Measurements from ENCODE around the gene ATF6.
"Not testable (repeated sequence)": the region's sequence is repeated elsewhere in the genome, so short reads cannot be mapped to it uniquely, and the experiment has no call there.

Gene ATF6

DNA sequence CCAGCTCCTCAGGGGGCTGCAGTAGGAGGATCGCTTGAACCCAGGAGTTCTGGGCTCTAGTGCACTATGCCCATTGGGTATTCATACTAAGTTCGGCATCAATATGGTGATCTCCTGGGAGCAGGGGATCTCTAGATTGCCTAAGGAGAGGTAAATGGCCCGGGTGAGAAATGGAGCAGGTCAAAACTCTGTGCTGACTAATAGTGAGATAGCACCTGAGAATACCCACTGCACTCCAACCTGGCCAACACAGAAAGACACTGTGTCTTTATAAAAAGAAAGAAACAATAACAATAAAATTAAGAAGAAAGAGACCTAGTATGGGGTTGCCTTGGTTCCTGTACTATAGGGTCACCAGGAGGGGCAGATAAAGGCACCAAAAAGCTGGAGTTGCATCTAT is 30.3 kb upstream of the ATF6 start:
- DNase-seq (ENCODE audit: low read depth), result no peak

DNA sequence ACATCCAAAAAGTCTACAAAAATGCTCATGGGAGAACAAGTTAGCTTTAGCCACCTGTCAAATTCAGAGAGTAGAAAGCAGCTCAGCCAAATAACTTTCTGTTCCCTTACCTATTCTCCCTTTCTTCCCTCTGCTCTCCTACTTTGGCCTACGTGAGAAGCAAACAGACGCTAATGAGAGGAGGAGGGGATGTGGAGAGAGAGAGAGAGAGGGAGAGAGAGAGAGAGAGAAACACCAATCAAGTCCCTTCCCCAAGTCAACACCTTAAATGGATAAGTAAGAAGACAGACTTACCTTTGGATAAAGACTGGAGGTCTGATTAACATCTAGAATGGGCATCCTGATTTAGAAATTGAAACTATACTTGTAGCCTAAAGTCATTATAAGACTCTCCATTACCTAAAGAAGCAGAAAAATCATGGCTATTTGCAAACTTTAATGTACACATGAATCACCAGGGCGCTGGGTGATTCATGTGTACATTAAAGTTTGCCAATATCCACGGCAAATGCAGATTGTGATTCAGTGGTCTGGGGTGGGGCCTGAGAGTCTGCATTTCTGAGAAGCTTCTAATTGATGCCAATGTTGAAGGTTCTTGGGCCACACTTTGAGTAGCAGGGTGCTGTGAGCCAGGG is 29.7 kb upstream of the ATF6 start:
- peak; percentile 13 for DNase-seq (ENCODE audit: low read depth)

DNA sequence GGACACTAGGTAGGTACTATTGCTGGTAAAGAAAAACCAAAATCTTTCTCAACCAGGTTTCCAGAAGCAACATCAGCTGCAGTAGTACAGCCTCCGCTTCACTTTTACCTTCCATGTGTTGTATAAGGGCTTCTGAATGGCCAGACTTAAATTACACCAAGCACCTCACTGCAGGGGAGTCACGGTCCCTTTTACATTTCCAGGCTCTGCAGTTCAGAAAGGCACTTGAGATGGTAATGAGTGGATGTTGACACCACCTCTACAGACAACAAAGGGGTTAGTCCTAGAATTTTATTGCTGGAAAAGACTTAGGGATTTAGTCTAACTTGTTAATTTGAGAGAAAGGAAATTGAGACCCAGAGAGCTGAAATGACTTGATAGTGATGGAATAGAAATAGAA is 28.5 kb upstream of the ATF6 start:
- no peak for DNase-seq (ENCODE audit: low read depth)

DNA sequence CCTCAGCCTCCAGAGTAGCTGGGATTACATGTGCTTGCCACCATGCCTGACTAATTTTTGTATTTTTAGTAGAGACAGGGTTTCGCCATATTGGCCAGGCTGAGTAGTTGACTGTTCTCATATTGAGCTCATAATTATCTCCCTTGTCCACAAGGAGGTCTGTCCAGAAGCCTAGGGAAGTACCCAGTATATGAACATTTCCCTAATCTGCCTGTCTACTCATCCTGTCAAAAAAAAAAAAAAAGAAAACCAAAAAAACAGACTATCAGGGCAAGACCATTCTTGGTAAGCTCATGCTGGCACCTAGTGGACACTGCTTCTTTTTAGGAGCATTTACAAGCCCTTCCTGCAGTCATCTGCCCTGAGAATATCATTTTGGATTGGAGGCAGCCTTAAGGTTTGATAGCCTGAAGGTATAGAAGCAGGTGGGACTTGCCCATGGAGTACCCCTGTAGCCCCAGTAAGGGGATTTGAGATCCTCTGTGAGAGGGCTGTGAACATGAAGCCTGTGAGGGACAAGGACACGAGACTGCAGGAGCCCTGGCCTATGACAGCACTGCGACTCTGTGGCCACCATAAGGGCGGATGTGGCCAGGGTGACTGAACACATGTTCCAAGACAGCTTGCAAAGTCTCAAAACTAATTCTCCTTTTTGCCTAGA is 27.4 kb upstream of the ATF6 start:
- peak; percentile 78 for DNase-seq (ENCODE audit: low read depth)

DNA sequence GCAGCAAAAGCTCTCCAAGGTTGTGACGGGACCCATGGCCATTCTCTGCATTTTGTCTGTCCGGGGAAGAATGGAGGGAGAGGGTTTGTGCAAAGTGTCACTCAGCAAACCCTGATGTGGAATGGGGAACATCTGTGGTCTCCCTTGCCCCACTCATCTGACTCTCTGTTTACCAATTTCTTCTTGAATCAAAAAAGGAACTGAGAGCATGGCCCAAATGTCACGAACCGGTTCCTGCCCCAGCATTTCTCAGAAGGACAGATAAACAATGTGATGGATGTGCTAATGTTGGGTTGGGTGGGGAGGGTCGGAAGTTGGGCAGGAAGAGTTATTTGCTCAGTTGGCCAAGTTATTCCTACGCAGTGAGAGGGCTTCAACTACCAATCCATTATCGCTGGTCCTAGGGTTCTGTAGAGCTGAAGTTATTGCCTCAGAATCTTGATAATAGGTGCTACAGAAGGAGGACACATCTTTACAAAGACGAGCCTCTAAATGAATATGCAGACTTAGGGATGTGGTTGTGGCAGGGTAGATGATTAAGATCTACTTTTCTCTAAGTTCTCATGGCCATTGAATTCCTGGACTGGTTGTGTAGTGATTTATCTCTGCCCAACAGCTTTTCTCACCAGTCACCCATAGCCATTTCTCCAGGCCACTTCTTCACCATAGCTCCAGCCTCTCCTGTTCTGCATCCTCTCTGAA is 26.1 kb upstream of the ATF6 start:
- no peak for DNase-seq (ENCODE audit: low read depth)

DNA sequence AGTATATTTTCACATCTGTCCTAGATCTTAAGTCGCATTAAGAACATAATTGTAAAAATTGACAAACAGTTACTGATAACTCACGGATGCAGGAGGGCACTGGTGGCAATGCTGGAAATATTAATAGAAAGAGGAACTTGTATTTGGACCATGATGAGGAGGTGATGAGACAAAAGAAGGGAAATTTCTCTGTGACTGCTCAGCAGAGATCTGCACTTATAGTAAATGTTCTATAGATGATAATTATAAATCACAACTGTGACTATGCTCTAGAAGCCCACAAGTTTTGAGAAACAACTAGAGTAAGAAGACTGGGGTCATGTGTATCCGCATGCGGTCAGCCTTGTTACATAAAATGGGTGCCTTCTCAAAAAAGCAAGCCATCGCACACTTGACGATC is 25.2 kb upstream of the ATF6 start:
- DNase-seq (ENCODE audit: low read depth), result no peak

DNA sequence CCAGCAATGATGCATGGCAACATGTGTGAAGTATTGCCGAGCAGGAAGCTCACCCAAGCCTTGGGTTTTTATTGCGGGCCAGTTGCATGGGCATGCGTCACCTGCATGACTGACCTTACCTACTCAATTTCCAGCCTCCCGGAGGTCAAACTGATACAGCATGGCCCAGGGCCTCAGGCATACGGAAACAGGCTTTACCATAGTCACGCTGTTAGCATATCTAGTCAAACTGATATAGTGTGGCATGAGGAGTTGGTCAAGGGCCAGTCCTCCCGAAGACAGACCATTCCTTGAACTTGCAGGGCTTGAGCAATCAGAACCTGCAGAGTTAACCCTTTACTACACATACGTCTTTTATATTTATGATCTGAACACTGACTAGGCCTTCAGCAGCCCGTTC is 22.9 kb upstream of the ATF6 start:
- DNase-seq (ENCODE audit: low read depth), result peak; percentile 26

DNA sequence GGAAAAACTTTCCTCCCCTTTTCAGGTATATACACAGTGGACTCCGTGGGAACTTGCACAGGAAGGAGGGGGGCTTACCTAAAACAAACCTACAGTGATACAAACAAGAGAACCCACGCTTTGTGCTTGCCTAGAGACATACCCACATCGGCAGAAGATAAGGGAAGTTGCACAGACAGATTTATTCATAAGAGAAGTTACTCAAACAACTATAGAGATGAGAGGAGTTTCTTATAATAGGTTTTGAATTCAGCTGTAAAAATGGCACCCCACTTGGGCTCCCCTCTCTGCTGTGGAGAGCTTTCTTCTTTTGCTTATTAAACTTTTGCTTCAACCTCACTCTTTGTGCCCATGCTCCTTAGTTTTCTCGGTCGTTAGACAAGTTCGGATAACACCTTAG is 18.3 kb upstream of the ATF6 start:
- DNase-seq (ENCODE audit: low read depth), result no peak

DNA sequence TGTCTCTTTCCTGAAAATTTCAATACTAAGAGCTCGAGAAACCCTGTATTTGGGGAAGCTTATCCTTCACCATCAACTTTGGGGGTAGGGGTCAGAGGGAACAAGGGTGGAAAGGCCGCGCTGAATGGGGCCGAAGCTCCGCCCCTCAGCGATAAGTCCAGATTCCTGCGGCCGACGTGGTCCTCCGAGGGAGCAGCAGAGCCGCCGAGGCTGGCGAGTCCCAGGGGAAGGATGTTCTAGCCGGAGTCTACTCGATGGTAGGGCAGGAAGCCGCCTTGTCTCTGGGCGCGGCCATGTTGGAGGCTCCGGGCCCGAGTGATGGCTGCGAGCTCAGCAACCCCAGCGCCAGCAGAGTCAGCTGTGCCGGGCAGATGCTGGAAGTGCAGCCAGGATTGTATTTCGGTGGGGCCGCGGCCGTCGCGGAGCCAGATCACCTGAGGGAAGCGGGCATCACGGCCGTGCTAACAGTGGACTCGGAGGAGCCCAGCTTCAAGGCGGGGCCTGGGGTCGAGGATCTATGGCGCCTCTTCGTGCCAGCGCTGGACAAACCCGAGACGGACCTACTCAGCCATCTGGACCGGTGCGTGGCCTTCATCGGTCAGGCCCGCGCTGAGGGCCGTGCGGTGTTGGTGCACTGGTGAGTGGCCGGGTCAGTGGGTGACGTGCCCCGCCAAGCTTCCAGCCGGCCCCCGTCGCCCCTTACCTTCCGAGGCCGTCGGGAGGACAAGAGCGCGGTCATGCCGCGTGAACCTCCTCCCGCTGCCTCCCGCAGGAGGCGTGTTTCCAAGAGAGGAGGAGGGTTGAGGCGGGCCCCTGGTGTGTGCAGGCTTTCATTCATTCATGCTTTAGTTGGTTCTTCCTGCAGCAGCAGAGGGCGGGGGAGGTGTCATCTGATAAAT is 16.4 kb upstream of the ATF6 start, which contains the start of gene DUSP12:
TSS of gene DUSP12 (plus strand) at position 278 of the 899 bp plus-strand sequence. CDS start at position 294, 16 bp downstream.
- peak; percentile 97 for DNase-seq (ENCODE audit: low read depth)

DNA sequence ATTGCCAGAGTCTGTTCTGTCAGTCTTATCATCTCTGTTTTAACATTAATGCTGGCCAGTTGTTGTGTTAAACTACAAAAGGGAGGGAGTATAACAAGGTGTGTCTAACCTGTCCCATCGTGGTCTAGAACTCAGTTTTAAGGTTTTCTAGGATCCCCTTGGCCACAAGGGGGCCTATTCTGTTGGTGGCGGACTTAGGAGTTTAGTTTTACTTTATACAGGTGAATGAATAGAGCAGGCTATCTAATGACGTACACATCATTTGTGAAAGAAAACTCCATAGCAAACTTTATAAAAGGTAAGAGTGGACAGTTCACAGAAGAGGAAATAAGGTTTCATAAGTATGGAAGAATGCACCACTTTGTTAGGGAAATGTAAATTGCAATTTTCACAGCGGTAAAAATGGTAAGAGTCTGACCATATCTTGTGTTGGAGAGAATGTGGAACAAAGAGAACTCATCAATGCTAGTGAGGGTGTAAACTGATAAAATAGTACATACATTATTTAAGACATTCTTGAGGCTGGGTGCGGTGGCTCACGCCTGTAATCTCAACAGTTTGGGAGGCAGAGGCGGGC is 2.5 kb upstream of the ATF6 start:
- peak; percentile 11 for DNase-seq (ENCODE audit: low read depth)

DNA sequence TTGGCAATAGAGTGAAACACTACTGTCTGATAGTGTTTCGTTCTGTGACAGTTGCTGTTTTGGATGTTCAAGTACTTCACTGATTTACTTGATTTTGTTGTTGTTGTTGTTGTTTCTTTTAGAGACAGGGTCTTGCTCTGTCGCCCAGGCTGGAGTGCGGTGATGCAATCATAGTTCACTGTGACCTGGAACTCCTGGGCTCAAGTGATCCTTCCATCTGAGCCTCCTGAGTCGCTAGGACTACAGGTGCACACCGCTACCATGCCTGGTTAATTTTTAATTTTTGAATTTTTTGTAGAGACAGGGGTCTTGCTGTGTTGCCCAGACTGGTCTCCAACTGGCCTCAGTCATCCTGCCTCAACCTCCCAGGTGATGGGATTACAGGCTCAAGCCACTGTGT is 2.3 kb downstream of the ATF6 start:
- no peak for DNase-seq (ENCODE audit: low read depth)

DNA sequence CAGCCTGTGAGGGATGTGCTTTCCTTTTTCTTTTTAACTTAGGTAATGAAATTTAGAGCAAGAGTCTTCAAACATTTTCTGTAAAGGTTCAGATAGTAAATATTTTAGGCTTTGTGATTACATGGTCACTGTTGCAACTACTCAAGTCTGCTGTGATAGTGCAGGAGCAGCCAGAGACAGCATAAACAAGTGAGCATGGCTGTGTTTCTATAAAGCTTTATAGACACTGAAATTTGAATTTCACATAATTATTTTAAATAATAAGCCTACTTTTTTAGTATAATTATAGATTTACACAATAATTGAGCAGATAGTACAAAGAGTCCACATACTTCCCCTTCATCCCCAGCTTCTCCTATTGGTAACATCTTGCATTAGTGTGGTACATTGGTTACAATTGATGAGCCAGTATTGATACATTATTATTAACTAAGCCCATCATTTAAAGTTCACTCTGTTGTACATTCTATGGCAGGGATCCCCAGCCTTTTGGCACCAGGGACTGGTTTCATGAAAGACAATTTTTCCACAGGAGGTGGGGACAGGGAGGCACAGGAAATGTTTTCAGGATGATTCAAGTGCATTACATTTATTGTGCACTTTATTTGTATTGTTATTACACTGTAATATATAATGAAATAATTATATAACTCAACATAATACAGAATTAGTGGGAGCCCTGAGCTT is 3.0 kb downstream of the ATF6 start:
- peak; percentile 20 for DNase-seq (ENCODE audit: low read depth)

DNA sequence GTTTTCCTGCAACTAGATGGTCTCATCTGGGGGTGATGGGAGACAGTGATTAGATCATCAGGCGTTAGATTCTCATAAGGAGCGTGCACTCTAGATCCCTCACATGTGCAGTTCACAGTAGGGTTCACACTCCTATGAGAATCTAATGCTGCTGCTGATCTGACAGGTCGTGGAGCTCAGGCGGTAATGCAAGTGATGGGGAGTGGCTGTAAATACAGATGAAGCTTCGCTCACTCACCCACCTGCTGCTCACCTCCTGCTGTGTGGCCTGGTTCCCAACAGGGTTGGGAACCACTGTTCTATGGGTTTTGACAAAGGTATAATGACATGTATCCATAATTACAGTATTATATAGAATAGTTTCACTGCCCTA is 3.5 kb downstream of the ATF6 start:
- DNase-seq (ENCODE audit: low read depth), result not testable (repeated sequence)

DNA sequence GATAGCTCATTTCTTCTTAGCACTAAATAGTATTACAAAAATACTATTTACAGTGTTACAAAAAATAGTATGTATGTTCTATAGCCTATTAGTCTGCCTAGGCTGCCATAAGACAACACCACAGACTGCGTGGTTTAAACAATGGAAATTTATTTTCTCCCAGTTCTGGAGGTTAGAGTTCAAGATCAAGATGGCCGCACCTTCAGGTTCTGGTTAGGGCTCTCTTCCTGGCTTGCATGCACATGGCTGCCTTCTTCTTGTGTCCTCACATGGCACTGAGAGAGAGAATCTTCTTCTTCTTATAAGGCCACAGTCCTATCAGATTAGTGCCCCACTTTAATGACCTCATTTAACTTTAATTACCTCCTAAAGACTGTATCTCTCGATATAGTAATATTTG is 4.1 kb downstream of the ATF6 start:
- no peak for DNase-seq (ENCODE audit: low read depth)

DNA sequence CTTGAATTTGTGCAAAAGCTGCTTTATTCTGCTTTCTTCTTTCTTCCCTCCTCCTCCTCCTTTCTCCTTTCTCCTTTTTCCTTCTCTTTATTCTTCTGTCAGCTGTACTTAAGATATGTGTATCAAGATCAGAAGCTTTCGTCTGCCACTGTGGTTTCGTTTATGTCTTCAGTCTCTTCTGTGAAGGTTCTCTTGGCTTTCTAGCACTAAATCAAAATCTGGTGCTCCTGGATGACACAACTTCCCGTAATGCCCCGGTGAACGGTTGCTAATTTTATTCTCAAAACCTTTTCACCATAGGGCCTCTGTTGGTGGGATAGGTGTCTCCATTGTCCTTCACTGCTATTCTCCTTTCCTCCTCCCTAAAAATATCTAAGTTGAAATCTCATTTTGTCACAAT is 5.0 kb downstream of the ATF6 start:
- no peak for DNase-seq (ENCODE audit: low read depth)

DNA sequence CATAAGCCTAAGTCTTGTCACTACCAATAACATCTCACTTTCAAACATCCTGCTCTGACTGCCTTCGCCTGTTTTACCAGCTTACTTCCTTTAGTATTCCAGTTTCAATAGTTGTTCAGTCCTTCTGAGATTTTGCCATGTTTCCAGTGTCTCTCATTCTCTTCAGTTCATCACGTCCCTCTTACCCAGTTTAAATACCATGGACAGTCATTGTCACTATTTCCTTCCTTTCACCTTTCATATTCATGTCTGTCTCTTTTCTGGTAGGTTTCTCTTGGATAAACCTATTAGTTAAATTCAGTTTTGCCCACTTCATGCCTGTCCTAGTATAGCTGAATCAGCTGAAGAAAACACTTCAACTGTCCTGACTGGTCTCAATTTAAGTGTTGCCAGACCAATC is 5.9 kb downstream of the ATF6 start:
- DNase-seq (ENCODE audit: low read depth), result no peak

DNA sequence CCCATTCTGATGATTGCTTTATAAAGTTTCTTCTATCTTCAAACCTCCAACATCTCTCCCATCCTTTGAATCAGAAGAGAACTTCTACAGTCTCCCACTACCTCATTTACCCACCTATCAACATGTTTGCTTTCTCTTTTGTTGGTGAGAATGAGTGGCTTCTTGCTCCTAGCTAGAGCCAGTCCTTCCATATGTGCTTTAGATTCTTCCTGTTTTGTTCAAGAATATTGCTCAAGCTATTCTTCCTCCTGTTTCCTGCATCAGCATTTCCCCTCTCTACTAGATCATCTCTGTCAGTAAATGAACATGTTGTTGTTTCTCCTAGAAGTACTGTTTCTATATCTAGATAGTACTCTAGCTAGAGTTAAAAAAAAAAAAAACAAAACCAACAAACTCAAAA is 6.3 kb downstream of the ATF6 start:
- peak; percentile 36 for DNase-seq (ENCODE audit: low read depth)

DNA sequence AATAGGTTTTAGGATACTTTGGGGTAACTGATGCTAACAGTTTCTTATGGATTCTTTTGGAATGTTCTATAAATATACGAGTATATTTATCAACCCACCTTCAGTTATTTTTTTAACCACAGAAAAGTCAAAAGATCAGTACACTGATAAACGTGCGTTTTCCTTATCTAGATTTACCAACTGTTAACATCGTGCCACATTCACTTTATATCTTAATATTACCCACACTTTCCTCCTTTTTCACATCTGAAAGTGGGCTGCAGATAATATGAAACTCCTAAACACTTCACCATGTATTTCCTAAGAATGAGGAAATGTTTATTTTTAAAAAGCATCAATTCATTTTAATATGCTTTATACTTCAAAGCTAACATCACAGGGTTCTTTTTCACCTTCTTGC is 7.7 kb downstream of the ATF6 start:
- no peak for DNase-seq (ENCODE audit: low read depth)

DNA sequence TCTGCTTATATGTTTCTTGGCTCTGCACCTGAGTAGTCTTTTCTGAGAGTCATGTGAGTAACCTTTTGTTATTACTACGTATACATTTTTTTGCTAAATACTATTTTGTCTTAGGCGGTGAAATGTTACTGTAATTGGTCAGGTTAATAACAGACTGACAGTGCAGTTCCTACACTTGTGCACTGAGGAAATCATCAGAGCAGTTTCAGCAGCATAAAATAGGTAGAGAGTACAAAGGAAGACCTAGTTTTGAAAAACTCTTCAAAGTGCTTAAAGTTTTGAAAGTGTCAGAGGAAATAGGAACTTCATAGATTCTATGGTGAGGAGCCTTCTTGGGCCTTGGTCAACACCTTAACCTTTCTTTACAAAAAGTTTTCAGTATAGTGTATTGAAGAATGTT is 11.1 kb downstream of the ATF6 start:
- DNase-seq (ENCODE audit: low read depth), result no peak

DNA sequence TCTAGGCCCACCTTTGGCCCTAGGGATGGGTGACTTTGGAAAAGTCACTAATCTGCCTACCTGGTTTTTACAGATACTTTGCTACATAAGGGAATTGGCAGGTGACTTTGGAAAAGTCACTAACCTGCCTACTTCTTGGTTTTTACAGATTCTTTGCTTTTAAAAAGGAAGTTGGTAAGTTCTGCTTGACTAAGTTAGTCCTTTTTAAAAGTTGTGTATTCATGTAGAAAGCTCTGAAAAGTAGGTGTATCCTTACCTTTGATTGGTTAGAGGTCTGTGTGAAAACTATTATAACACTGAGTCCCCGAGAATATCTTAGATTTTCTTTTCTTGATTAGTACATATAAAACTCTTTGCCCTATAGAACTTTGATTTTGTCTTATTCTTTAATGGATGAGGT is 12.4 kb downstream of the ATF6 start:
- DNase-seq (ENCODE audit: low read depth), result no peak

DNA sequence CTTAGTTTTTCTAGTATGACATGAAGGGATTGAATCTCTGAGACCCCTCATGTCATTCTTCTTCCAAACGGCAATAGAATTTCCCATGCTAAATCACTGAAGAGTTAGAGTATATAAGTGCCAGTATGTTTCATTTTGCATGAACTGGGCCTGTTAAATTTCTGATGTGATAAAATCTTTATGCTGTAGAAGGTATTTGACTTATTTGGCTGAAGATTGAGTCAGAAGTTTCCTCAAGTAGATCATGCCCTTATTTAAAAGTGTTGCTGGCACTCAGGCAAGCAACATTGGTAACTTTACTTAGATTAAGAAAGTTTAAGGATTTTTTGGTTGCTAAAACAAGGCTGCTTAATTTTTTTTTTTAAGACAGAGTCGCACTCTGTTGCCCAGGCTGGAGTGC is 13.3 kb downstream of the ATF6 start:
- DNase-seq (ENCODE audit: low read depth), result peak; percentile 19

DNA sequence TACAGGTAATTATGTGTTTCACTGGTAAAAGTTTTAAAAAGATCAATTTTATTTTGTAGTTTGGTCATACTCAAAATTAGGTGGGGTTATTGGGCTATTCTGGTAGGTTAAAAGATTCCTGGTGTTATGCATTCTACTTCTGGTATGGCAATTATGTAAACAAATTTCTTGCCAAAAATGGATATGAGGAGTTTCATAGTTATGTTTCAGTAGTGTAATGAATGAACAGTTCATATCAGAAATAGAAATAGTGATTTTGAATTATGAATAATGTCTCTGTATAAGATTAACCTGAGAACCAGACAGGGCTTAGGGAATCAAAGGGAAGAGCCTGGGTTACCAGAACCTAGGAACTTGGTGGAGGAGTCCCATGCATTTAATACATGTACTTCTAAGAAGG is 15.9 kb downstream of the ATF6 start:
- DNase-seq (ENCODE audit: low read depth), result peak; percentile 53
